K562 (cell line): ENCODE results near the gene PLIN5. TPM values are rescaled to one million over a fixed set of nuclear protein-coding genes. Genes with fewer than 3 reads are reported as not detected.
A peak's percentile ranks its signal among the peaks of the same experiment; 100 is the strongest.

Experiments used
- AFF1 ChIP-seq, 2 experiments: fragments of 450-650 bp; IDR thresholded peaks; 2 replicates each; pipeline ENCODE4 v1.6.1; 2018; ENCODE audit warnings: mild to moderate bottlenecking in 2 of 2, low read depth in 1 of 2; ENCODE audit not compliant: partially characterized antibody in 2 of 2
- BMI1 ChIP-seq: fragments of 150-350 bp; IDR thresholded peaks from 2 replicates; pipeline ENCODE4 v1.6.1; 2014; ENCODE audit warnings: low read length
- CBFB ChIP-seq: sonication (generic); formaldehyde crosslinking; IDR thresholded peaks from 2 replicates; pipeline ENCODE4 v1.4.0; 2020; ENCODE audit warnings: mild to moderate bottlenecking, missing genetic modification reagents
- ELF1 ChIP-seq: fragments of 200-800 bp; sonication (Bioruptor generic); IDR thresholded peaks from 2 replicates; pipeline ENCODE4 v1.6.1; 2016; ENCODE audit warnings: missing genetic modification characterization, missing compliant biosample characterization
- FIP1L1 ChIP-seq: fragments of 200-400 bp; formaldehyde crosslinking; IDR thresholded peaks from 2 replicates; pipeline ENCODE4 v1.6.1; 2018; ENCODE audit warnings: mild to moderate bottlenecking, low read depth, low read length; ENCODE audit not compliant: poor library complexity, severe bottlenecking
- HMGN3 ChIP-seq: IDR thresholded peaks from 2 replicates; pipeline ENCODE4 v1.6.1; 2011; ENCODE audit warnings: borderline replicate concordance, low read depth, mild to moderate bottlenecking, mixed read lengths, low read length; ENCODE audit not compliant: insufficient read length; ENCODE audit errors: extremely low read depth
- JUND ChIP-seq, 2 experiments: IDR thresholded peaks; 2 replicates in 1 of 2; 3 replicates in 1 of 2; pipeline ENCODE4 v1.6.1; 2011; ENCODE audit warnings: borderline replicate concordance in 2 of 2, low read depth in 2 of 2, low read length in 2 of 2, improper control_type of control experiment in 1 of 2, missing biosample characterization in 1 of 2, missing genetic modification characterization in 1 of 2, missing genetic modification reagents in 1 of 2
- KDM4B ChIP-seq, 2 experiments: fragments of 450-650 bp in 1 of 2; sonication (generic) in 1 of 2; IDR thresholded peaks; 2 replicates each; pipeline ENCODE4 v1.6.1; 2016 to 2017; ENCODE audit warnings: borderline replicate concordance in 2 of 2, antibody characterized with exemption in 1 of 2, low read depth in 1 of 2, mild to moderate bottlenecking in 1 of 2
- MAFK ChIP-seq: IDR thresholded peaks from 2 replicates; pipeline ENCODE4 v1.6.1; 2011; ENCODE audit warnings: low read length, improper control_type of control experiment
- NR2C2 ChIP-seq, 2 experiments: fragments of 200-800 bp in 1 of 2; sonication (Bioruptor generic) in 1 of 2; sonication (generic) in 1 of 2; formaldehyde crosslinking in 1 of 2; IDR thresholded peaks; 2 replicates each; pipeline versions ENCODE4 v1.6.1 to v1.8.0; 2016 to 2022; ENCODE audit warnings: mild to moderate bottlenecking in 1 of 2, missing compliant biosample characterization in 1 of 2, missing genetic modification characterization in 1 of 2, missing genetic modification reagents in 1 of 2
- NR3C1 ChIP-seq: sonication (generic); formaldehyde crosslinking; IDR thresholded peaks from 2 replicates; pipeline ENCODE4 v1.8.1; 2022; ENCODE audit warnings: missing genetic modification reagents
- PPARD ChIP-seq: fragments of 250-450 bp; sonication (Bioruptor Pico); IDR thresholded peaks from 2 replicates; pipeline ENCODE4 v1.8.0; 2022; ENCODE audit warnings: inconsistent platforms, mild to moderate bottlenecking, moderate library complexity
- RAD21 ChIP-seq, 2 experiments: fragments of 250-450 bp in 1 of 2; fragments of 450-650 bp in 1 of 2; sonication (Bioruptor Pico) in 1 of 2; formaldehyde crosslinking in 1 of 2; IDR thresholded peaks in 1 of 2; conservative IDR thresholded peaks in 1 of 2; 2 replicates each; pipeline versions ENCODE4 v1.4.0 to v1.8.0; 2020 to 2022; ENCODE audit warnings: mild to moderate bottlenecking in 2 of 2, moderate library complexity in 1 of 2
- RBM39 ChIP-seq: fragments of 200-400 bp; formaldehyde crosslinking; optimal IDR thresholded peaks from 2 replicates; pipeline ENCODE3; 2018; ENCODE audit warnings: low read depth, low read length
- RNF219 ChIP-seq: fragments of 250-450 bp; sonication (Bioruptor Pico); IDR thresholded peaks from 2 replicates; pipeline ENCODE4 v1.5.0; 2022; ENCODE audit warnings: mild to moderate bottlenecking
- STAT5B ChIP-seq: fragments of 250-450 bp; sonication (Bioruptor Pico); IDR thresholded peaks from 2 replicates; pipeline ENCODE4 v1.8.0; 2021; ENCODE audit warnings: mild to moderate bottlenecking, inconsistent platforms
- TBP ChIP-seq: optimal IDR thresholded peaks from 2 replicates; pipeline ENCODE3; 2011; ENCODE audit warnings: low read depth, low read length, improper control_type of control experiment
- TSC22D4 ChIP-seq: fragments of 450-650 bp; IDR thresholded peaks from 2 replicates; pipeline ENCODE4 v1.6.1; 2016; ENCODE audit warnings: missing genetic modification characterization, missing biosample characterization, control low read depth
- XRCC3 ChIP-seq: fragments of 450-650 bp; IDR thresholded peaks from 2 replicates; pipeline ENCODE4 v1.6.1; 2017; ENCODE audit warnings: mild to moderate bottlenecking, moderate library complexity
- polyA plus RNA-seq, 8 experiments: library from polyadenylated mRNA; depleted of rRNA in 4 of 8; stranded (reverse) in 5 of 8; unstranded in 3 of 8; fragments of >200 nt; fragmentation: Nextera tagmentation in 2 of 8; fragmentation: Illumina TruSeq in 1 of 8; extraction: Ambion mirVana in 2 of 8; extraction: Trizol in 1 of 8; gene quantifications; 2 replicates each; pipeline versions ENCODE4 v1.2.1 to v1.2.3, GENCODE V29; 2011 to 2014; ENCODE audit warnings: inconsistent platforms in 1 of 8, missing spikeins in 1 of 8
- total RNA-seq, 7 experiments: library from RNA; depleted of rRNA in 6 of 7; stranded (reverse); fragments of >200 nt in 6 of 7; fragmentation: Illumina TruSeq in 2 of 7; extraction: Trizol in 2 of 7; gene quantifications; 2 replicates each; pipeline versions ENCODE4 v1.2.1 to v1.2.3, GENCODE V29; 2011 to 2021; ENCODE audit warnings: low replicate concordance in 1 of 7

Gene PLIN5
- total and polyA plus RNA-seq, 9 of the 15 experiments (the other 6 are each of a cell fraction or from before 2014, with no cell fraction given) = 0.04 to 1.3 (median 0.50) TPM

DNA sequence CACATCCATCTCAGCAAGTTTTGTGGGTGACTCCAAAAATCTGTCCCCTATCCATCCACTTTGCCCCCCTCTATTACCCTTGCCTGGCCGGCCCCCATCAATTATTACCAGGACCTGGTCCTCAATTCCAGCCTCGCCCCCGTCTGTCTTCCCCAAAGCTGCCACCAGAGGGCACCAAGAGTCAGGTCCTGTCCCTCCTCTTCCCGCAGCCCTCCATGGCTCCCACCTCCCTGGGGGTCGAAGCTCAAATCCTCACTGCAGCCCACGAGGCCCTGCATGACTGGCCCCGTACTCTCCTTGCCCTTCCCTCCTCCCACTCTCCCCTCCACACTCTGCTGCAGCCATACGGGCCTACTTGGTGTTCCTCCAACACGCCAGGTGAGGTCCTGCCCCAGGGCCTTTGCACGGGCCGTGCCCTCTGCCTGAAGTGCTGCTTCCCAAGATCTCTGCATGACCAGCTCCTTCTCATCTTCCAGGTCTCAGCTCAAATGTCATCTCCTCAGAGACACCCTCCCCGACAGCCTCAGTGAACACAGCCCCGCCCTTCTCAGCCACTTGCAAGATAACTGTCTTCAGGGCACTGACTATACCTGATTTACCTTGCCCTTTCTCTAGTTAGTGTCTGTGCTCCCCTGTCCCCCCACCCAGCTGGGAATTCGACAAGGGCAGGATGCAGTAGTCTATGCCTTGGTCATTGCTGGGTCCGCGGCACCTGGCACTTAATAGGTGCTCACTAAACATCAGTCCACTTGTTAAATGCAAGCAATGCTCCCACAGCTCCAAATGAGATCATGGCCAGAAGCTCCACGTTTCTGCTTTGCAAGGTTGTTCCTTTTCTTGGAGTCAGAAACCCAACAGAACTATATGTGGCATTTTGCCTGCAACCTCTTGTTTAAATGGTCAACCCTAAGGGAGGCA, 41.3 kb upstream of the PLIN5 start (continued):
- TF ChIP-seq JUND (IDR thresholded peaks at IDR 0.05; ENCODE audit: borderline replicate concordance, low read depth, low read length) = 0 out of 2 replicates have a peak, but pooled peaks have one; percentile 10
- no peak; the same call in 2 of the 3 replicates for TF ChIP-seq JUND (tag; IDR thresholded peaks at IDR 0.05; ENCODE audit: borderline replicate concordance, low read depth, low read length)
- no peak for TF ChIP-seq FIP1L1
- no peak for TF ChIP-seq STAT5B (CRISPR knock-in tag)
- no peak for TF ChIP-seq NR2C2 (CRISPR knock-in tag; IDR thresholded peaks at IDR 0.05)
- no peak for TF ChIP-seq NR2C2 (tag; IDR thresholded peaks at IDR 0.05)
- TF ChIP-seq RBM39 = no peak
- no peak for TF ChIP-seq CBFB (CRISPR knock-in tag)
- TF ChIP-seq XRCC3 = no peak
- no peak for TF ChIP-seq KDM4B (IDR thresholded peaks at IDR 0.05; ENCODE audit: borderline replicate concordance in 2 of 2, low read depth in 1 of 2)
- no peak for TF ChIP-seq TSC22D4 (tag)
- TF ChIP-seq NR3C1 (CRISPR knock-in tag) = no peak
- TF ChIP-seq RAD21 (CRISPR knock-in tag; conservative IDR thresholded peaks at IDR 0.05 in 1 of 2, IDR thresholded peaks at IDR 0.05 in 1 of 2) = peak; percentile 44 to 71
- TF ChIP-seq PPARD (CRISPR knock-in tag) = no peak
- TF ChIP-seq ELF1 (tag) = no peak
- TF ChIP-seq BMI1 = no peak
- TF ChIP-seq HMGN3 = no peak
- no peak for TF ChIP-seq MAFK
- peak in 1 of 2 experiments; percentile 70 for TF ChIP-seq AFF1 (IDR thresholded peaks at IDR 0.05; ENCODE audit: low read depth in 1 of 2, partially characterized antibody in 2 of 2)
- no peak for TF ChIP-seq RNF219 (CRISPR knock-in tag)
- no peak for TF ChIP-seq TBP
